Trophoblast cell (in vitro differentiated cells and primary cell): Measurements from ENCODE around the gene CNEP1R1.

Experiments
- DNase-seq, 2 donors: peaks; one replicate each; pipeline ENCODE4 v3.0.0-alpha.2; 2016
- H2AFZ ChIP-seq: 2 replicates; pipeline ENCODE4 v1.6.1; 2013; ENCODE audit warnings: low read length, moderate library complexity, mild to moderate bottlenecking; ENCODE audit not compliant: insufficient read depth, poor library complexity
- H2AK5ac ChIP-seq: 2 replicates; pipeline ENCODE4 v1.6.1; 2013; ENCODE audit warnings: mild to moderate bottlenecking, low read length
- H2BK120ac ChIP-seq: 2 replicates; pipeline ENCODE4 v1.6.1; 2013; ENCODE audit warnings: low read length, mild to moderate bottlenecking, moderate library complexity; ENCODE audit not compliant: insufficient read depth, poor library complexity
- H2BK12ac ChIP-seq: 2 replicates; pipeline ENCODE4 v1.6.1; 2013; ENCODE audit warnings: mild to moderate bottlenecking, low read length, moderate library complexity
- H2BK5ac ChIP-seq: 2 replicates; pipeline ENCODE4 v1.6.1; 2013; ENCODE audit warnings: low read length, low read depth, moderate library complexity, mild to moderate bottlenecking; ENCODE audit not compliant: poor library complexity
- H3K14ac ChIP-seq: 2 replicates; pipeline ENCODE4 v1.6.1; 2013; ENCODE audit warnings: mild to moderate bottlenecking, low read length
- H3K18ac ChIP-seq: 2 replicates; pipeline ENCODE4 v1.6.1; 2013; ENCODE audit warnings: mild to moderate bottlenecking, low read length
- H3K23ac ChIP-seq: 2 replicates; pipeline ENCODE4 v1.6.1; 2013; ENCODE audit warnings: low read length
- H3K27ac ChIP-seq: 2 replicates; pipeline ENCODE4 v1.5.1; 2013; ENCODE audit warnings: low read depth, mild to moderate bottlenecking, inconsistent platforms, low read length, moderate library complexity
- H3K27me3 ChIP-seq: 2 replicates; pipeline ENCODE4 v1.6.1; 2013; ENCODE audit warnings: inconsistent platforms, mild to moderate bottlenecking, low read length, moderate library complexity; ENCODE audit not compliant: insufficient read depth
- H3K36me3 ChIP-seq, 2 experiments: 1 replicate in 1 of 2; 2 replicates in 1 of 2; pipeline ENCODE4 v1.6.1; 2013; ENCODE audit warnings: low read length in 2 of 2, mild to moderate bottlenecking in 2 of 2, moderate library complexity in 1 of 2; ENCODE audit not compliant: insufficient read depth in 2 of 2, control insufficient read depth in 1 of 2
- H3K4ac ChIP-seq: 2 replicates; pipeline ENCODE4 v1.6.1; 2013; ENCODE audit warnings: low read depth, mild to moderate bottlenecking, low read length, moderate library complexity
- H3K4me1 ChIP-seq, 2 experiments: 1 replicate in 1 of 2; 2 replicates in 1 of 2; pipeline ENCODE4 v1.6.1; 2013; ENCODE audit warnings: low read length in 2 of 2, mild to moderate bottlenecking in 2 of 2, moderate library complexity in 1 of 2; ENCODE audit not compliant: insufficient read depth in 2 of 2, control insufficient read depth in 1 of 2
- H3K4me2 ChIP-seq: 2 replicates; pipeline ENCODE4 v1.6.1; 2013; ENCODE audit warnings: inconsistent platforms, mild to moderate bottlenecking, low read length, moderate library complexity
- H3K4me3 ChIP-seq: 2 replicates; pipeline ENCODE4 v1.5.1; 2013; ENCODE audit warnings: mild to moderate bottlenecking, low read depth, low read length, inconsistent platforms
- H3K79me1 ChIP-seq: one replicate; pipeline ENCODE4 v1.6.1; 2013; ENCODE audit warnings: low read length
- H3K79me2 ChIP-seq: 2 replicates; pipeline ENCODE4 v1.6.1; 2013; ENCODE audit warnings: low read length, mild to moderate bottlenecking; ENCODE audit not compliant: control insufficient read depth, insufficient read depth, poor library complexity
- H3K9ac ChIP-seq: 2 replicates; pipeline ENCODE4 v1.6.1; 2013; ENCODE audit warnings: mild to moderate bottlenecking, low read length
- H3K9me3 ChIP-seq: 2 replicates; pipeline ENCODE4 v1.6.1; 2013; ENCODE audit warnings: low read depth, mild to moderate bottlenecking, control low read depth, inconsistent platforms, low read length; ENCODE audit not compliant: insufficient read depth
- H4K12ac ChIP-seq: 2 replicates; pipeline ENCODE4 v1.6.1; 2013; ENCODE audit warnings: low read depth, mild to moderate bottlenecking, low read length, moderate library complexity
- H4K8ac ChIP-seq: 2 replicates; pipeline ENCODE4 v1.6.1; 2013; ENCODE audit warnings: low read depth, mild to moderate bottlenecking, low read length, moderate library complexity
- H4K91ac ChIP-seq: one replicate; pipeline ENCODE4 v1.6.1; 2013; ENCODE audit warnings: low read depth, mild to moderate bottlenecking, low read length, moderate library complexity
- WGBS: extraction: QIAGEN DNeasy Blood & Tissue Kit; methylation state at CpG from one replicate; pipeline ENCODE4 v1.1.7; 2013; ENCODE audit warnings: missing lambda C conversion rate; ENCODE audit not compliant: insufficient read length, insufficient coverage; ENCODE audit errors: extremely low coverage; 5-methylcytosine and 5-hydroxymethylcytosine counted together

The CNEP1R1 gene

DNA sequence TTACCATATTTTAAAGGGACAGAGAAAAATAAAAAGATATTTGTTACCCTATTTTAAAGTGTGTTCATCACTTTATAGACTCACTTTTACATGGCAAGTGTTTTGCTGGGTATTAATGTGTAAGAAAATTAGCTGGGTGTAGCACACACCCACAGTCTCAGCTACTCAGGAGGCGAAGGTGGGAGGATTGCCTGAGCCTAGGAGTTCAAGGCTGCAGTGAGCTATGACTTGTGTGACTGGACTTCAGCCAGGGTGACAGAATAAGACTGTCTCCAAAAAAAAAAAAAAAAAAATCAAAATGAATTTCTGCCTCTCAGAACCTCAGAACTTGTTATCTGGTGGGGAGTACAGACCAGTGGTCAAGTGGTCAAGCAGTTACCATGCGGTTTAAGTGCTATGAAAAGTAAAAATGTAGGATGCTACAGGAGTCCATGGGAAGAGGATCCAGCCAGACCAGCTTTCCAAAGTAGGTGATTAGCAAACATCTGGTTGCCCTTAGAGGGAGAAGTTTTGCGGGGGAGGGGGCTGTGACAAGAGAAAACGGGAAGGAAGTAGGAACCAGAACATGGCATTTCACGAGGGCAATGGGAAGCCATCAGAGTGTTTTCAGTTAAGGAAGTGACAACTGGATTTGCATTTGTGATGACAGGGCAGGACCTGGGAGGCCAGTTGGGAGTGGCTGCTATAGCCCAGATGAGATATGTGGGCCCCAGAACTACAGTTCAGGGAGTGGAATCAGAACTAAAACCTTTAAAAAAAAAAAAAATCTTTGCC is 13.9 kb downstream of the CNEP1R1 start:
- H3K4me2 ChIP-seq: no peak overlapping the region
- WGBS: no CpG with 5 or more reads among the region's 5 CpGs
- no peak overlapping the region for H3K9ac ChIP-seq
- no peaks in the 10 kb centered on the region for H3K79me1 ChIP-seq
- no peak overlapping the region for H3K4me3 ChIP-seq
- no peaks in the 10 kb centered on the region for H3K27me3 ChIP-seq
- no peak overlapping the region for H4K8ac ChIP-seq
- no peaks in the 10 kb centered on the region for H3K79me2 ChIP-seq
- no peak overlapping the region for H3K23ac ChIP-seq
- no peak overlapping the region for H3K4ac ChIP-seq
- H2AFZ ChIP-seq: no peak overlapping the region
- no peak overlapping the region for H2BK12ac ChIP-seq
- no peak overlapping the region for H2AK5ac ChIP-seq
- no peak overlapping the region for H3K27ac ChIP-seq
- peaks cover 0 to 2% of the 10 kb centered on the region in 2 experiments for H3K4me1 ChIP-seq
- no peaks in the 10 kb centered on the region for H3K9me3 ChIP-seq
- DNase-seq: peak in 1 of 2 donors; percentile 31
- H3K36me3 ChIP-seq: peaks cover 5 to 6% of the 10 kb centered on the region in 2 experiments
- H3K18ac ChIP-seq: no peak overlapping the region
- no peak overlapping the region for H4K12ac ChIP-seq
- H4K91ac ChIP-seq: no peak overlapping the region
- H3K14ac ChIP-seq: no peak overlapping the region
- H2BK5ac ChIP-seq: no peak overlapping the region
- no peak overlapping the region for H2BK120ac ChIP-seq

DNA sequence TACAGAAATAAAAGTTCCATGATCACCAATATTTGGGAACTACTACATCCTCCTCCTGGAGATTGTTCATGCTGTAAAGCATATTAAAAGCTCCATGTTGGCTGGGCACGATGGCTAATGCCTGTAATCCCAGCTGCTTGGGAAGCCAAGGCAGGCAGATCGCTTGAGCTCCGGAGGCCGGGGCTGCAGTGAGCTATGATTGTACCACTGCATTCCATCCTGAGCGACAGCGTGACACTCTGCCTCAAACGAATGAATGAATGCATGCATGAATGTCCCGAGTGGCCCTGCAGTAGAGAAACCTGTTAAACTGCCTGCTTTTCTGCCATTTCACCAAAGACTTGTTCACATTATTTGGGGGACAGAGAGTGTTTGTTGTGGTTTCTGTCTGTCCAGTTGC is 15.0 kb downstream of the CNEP1R1 start:
- no CpG with 5 or more reads among the region's 8 CpGs for WGBS
- no peaks in the 10 kb centered on the region for H3K79me1 ChIP-seq
- H3K4ac ChIP-seq: no peak overlapping the region
- no peak overlapping the region for H2BK120ac ChIP-seq
- H3K36me3 ChIP-seq: peaks cover 0 to 1% of the 10 kb centered on the region in 2 experiments
- no peak overlapping the region for H2AK5ac ChIP-seq
- no peaks in the 10 kb centered on the region for H3K79me2 ChIP-seq
- no peak overlapping the region for H4K91ac ChIP-seq
- H3K18ac ChIP-seq: no peak overlapping the region
- H4K8ac ChIP-seq: no peak overlapping the region
- no peak overlapping the region for H2BK12ac ChIP-seq
- H2AFZ ChIP-seq: no peak overlapping the region
- H4K12ac ChIP-seq: no peak overlapping the region
- no peak overlapping the region for H3K14ac ChIP-seq
- no peaks in the 10 kb centered on the region for H3K27me3 ChIP-seq
- no peak overlapping the region for H2BK5ac ChIP-seq
- H3K4me2 ChIP-seq: no peak overlapping the region
- no peak overlapping the region for H3K23ac ChIP-seq
- peak; percentile 51 to 71 for DNase-seq
- no peak overlapping the region for H3K4me3 ChIP-seq
- no peak overlapping the region for H3K27ac ChIP-seq
- H3K9me3 ChIP-seq: no peaks in the 10 kb centered on the region
- H3K4me1 ChIP-seq: peaks cover 0 to 2% of the 10 kb centered on the region in 2 experiments
- H3K9ac ChIP-seq: no peak overlapping the region

DNA sequence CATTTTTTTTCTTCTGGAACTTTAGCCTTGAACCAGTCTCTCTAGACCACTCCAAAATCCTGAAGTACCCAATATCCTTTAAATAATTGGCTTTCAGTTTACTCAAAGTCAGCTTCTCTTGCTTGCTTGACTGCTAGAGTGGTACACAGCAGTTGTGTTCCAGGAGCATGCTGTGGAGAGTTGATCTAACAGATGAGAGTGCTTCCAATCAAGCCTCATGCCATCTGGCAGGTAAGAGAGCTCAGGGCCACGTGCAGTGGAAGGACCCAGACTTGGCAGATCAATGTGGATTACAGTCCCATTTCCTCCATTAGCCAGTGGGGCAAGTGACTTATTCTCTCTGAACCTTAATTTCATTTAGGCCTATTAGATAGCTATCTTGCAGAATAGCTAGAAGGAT is 15.7 kb downstream of the CNEP1R1 start:
- H2AK5ac ChIP-seq: no peak overlapping the region
- no peak overlapping the region for H3K4me3 ChIP-seq
- no peaks in the 10 kb centered on the region for H3K79me2 ChIP-seq
- H3K36me3 ChIP-seq: peaks cover 0 to 1% of the 10 kb centered on the region in 2 experiments
- H3K4ac ChIP-seq: no peak overlapping the region
- no peak overlapping the region for H3K14ac ChIP-seq
- H4K91ac ChIP-seq: no peak overlapping the region
- no CpG with 5 or more reads among the region's 1 CpG for WGBS
- no peaks in the 10 kb centered on the region for H3K27me3 ChIP-seq
- DNase-seq: no peak
- no peak overlapping the region for H2BK12ac ChIP-seq
- no peak overlapping the region for H3K23ac ChIP-seq
- H3K79me1 ChIP-seq: no peaks in the 10 kb centered on the region
- H3K27ac ChIP-seq: no peak overlapping the region
- H2BK5ac ChIP-seq: no peak overlapping the region
- H3K9ac ChIP-seq: no peak overlapping the region
- H2BK120ac ChIP-seq: no peak overlapping the region
- H4K12ac ChIP-seq: no peak overlapping the region
- peaks cover 0 to 2% of the 10 kb centered on the region in 2 experiments for H3K4me1 ChIP-seq
- H3K18ac ChIP-seq: no peak overlapping the region
- no peaks in the 10 kb centered on the region for H3K9me3 ChIP-seq
- H2AFZ ChIP-seq: no peak overlapping the region
- H4K8ac ChIP-seq: no peak overlapping the region
- H3K4me2 ChIP-seq: no peak overlapping the region

DNA sequence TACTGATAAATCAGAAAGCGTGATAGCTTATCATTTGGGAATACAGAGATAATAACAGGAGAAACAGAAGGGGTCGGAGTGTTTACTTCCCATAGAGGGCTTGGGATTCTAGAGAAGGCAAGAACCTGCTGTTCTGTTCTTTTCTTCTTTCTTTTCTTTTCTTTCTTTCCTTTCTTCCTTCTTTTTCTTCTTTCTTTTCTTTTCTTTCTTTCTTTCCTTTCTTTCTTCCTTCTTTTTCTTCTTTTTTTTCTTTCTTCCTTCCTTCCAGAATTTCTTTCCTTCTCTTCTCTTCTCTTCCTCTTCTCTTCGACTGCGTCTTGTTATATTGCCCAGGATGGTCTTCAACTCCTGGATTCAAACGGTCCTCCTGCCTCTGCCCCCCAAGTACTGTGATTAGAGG is 18.3 kb downstream of the CNEP1R1 start:
- Histone ChIP-seq H3K27me3 (no peaks in the 10 kb centered on the region), H2AFZ (no peak overlapping the region), H3K4ac (no peak overlapping the region), H3K27ac (no peak overlapping the region), H2AK5ac (no peak overlapping the region), H3K4me1 (peaks cover 0 to 2% of the 10 kb centered on the region in 2 experiments), H3K79me1 (no peaks in the 10 kb centered on the region), H4K91ac (no peak overlapping the region), H4K12ac (no peak overlapping the region), H3K14ac (no peak overlapping the region), H2BK12ac (no peak overlapping the region), H2BK120ac (no peak overlapping the region), H3K9ac (no peak overlapping the region), H3K23ac (no peak overlapping the region), H3K4me2 (no peak overlapping the region), H4K8ac (no peak overlapping the region), H3K18ac (no peak overlapping the region), H2BK5ac (no peak overlapping the region), H3K79me2 (no peaks in the 10 kb centered on the region), H3K9me3 (no peaks in the 10 kb centered on the region), H3K4me3 (no peak overlapping the region), H3K36me3 (no peaks in the 10 kb centered on the region)
- WGBS: no CpG with 5 or more reads among the region's 5 CpGs
- no peak for DNase-seq
